HepG2 (cell line): ENCODE measurements around the gene ANKHD1. TPM values are rescaled to one million over a fixed set of nuclear protein-coding genes. Genes with fewer than 3 reads are reported as not detected.

Experiments
- AFF4 ChIP-seq: sonication (generic); formaldehyde crosslinking; IDR thresholded peaks from 2 replicates; pipeline ENCODE4 v1.4.0; 2020; ENCODE audit warnings: missing genetic modification reagents
- AGO2 ChIP-seq: fragments of 200-400 bp; formaldehyde crosslinking; optimal IDR thresholded peaks from 2 replicates; pipeline ENCODE3; 2017; ENCODE audit warnings: mild to moderate bottlenecking, low read depth, low read length, moderate library complexity
- ARNT2 ChIP-seq: sonication (generic); formaldehyde crosslinking; IDR thresholded peaks from 2 replicates; pipeline ENCODE4 v1.8.0; 2022; ENCODE audit warnings: mild to moderate bottlenecking, low read depth, missing genetic modification reagents, moderate library complexity
- CHD4 ChIP-seq: fragments of 200-600 bp; sonication (generic); IDR thresholded peaks from 2 replicates; pipeline ENCODE4 v1.7.0; 2017; ENCODE audit warnings: mild to moderate bottlenecking, low read length, borderline replicate concordance
- GATAD2A ChIP-seq: IDR thresholded peaks from 2 replicates; pipeline ENCODE4 v1.6.1; 2016
- GPBP1L1 ChIP-seq: sonication (generic); formaldehyde crosslinking; IDR thresholded peaks from 2 replicates; pipeline ENCODE4 v1.5.0; 2020; ENCODE audit warnings: mild to moderate bottlenecking, missing genetic modification reagents
- KDM4B ChIP-seq: sonication (generic); formaldehyde crosslinking; IDR thresholded peaks from 2 replicates; pipeline ENCODE4 v1.4.0; 2020; ENCODE audit warnings: missing genetic modification reagents
- KMT2B ChIP-seq: IDR thresholded peaks from 2 replicates; pipeline ENCODE4 v1.6.1; 2016; ENCODE audit warnings: missing genetic modification reagents, missing compliant biosample characterization
- MBNL3 ChIP-seq: fragments of 250-450 bp; sonication (Bioruptor Pico); conservative IDR thresholded peaks from 2 replicates; pipeline ENCODE4 v1.8.0; 2022; ENCODE audit warnings: mild to moderate bottlenecking, inconsistent platforms
- RBM39 ChIP-seq: fragments of 200-400 bp; formaldehyde crosslinking; IDR thresholded peaks from one replicate; pipeline ENCODE4 v1.6.1; 2018; ENCODE audit warnings: antibody characterized with exemption, mild to moderate bottlenecking, low read depth, low read length; ENCODE audit not compliant: poor library complexity, severe bottlenecking
- ZMYM3 ChIP-seq: sonication (generic); formaldehyde crosslinking; IDR thresholded peaks from 2 replicates; pipeline ENCODE4 v1.5.1; 2020; ENCODE audit warnings: mild to moderate bottlenecking, missing genetic modification reagents
- ZNF12 ChIP-seq: sonication (generic); formaldehyde crosslinking; IDR thresholded peaks from 2 replicates; pipeline ENCODE4 v1.5.0; 2020; ENCODE audit warnings: missing genetic modification reagents
- ZNF496 ChIP-seq: sonication (generic); formaldehyde crosslinking; IDR thresholded peaks from 2 replicates; pipeline ENCODE4 v1.8.1; 2023; ENCODE audit warnings: mild to moderate bottlenecking, moderate library complexity, missing genetic modification reagents; ENCODE audit not compliant: insufficient replicate concordance
- ZNF576 ChIP-seq: sonication (generic); formaldehyde crosslinking; IDR thresholded peaks from 2 replicates; pipeline ENCODE4 v1.4.0; 2020; ENCODE audit warnings: mild to moderate bottlenecking, missing genetic modification reagents
- ZNF646 ChIP-seq: sonication (generic); formaldehyde crosslinking; IDR thresholded peaks from 2 replicates; pipeline ENCODE4 v1.9.0; 2021; ENCODE audit warnings: mild to moderate bottlenecking, missing genetic modification reagents
- ZSCAN9 ChIP-seq: IDR thresholded peaks from 2 replicates; pipeline ENCODE4 v1.6.1; 2016; ENCODE audit warnings: borderline replicate concordance
- polyA plus RNA-seq, 8 experiments: library from polyadenylated mRNA; depleted of rRNA in 3 of 8; stranded (reverse) in 7 of 8; unstranded in 1 of 8; fragments of >200 nt; fragmentation: Illumina TruSeq in 4 of 8; extraction: Trizol in 4 of 8; gene quantifications; 2 replicates each; pipeline versions ENCODE4 v1.2.1 to v1.2.3, GENCODE V29; 2011 to 2016; ENCODE audit warnings: low read depth in 4 of 8, missing spikeins in 1 of 8, mixed read lengths in 1 of 8; ENCODE audit not compliant: insufficient read depth in 1 of 8
- total RNA-seq, 5 experiments: library from RNA; depleted of rRNA; stranded (reverse); fragments of >200 nt; fragmentation: Illumina TruSeq; extraction: Trizol; gene quantifications; 2 replicates each; pipeline ENCODE4 v1.2.3, GENCODE V29; 2016; ENCODE audit warnings: low read depth in 1 of 5

Gene ANKHD1
- total and polyA plus RNA-seq, 2 of the 13 experiments (the other 11 are each of a cell fraction or from before 2014, with no cell fraction given): 69.9 to 82.0 TPM

- TF ChIP-seq ZNF646 (CRISPR knock-in tag) (no peak; the same call in 1 of the 2 replicates), ZSCAN9 (CRISPR knock-in tag) (no peak), KMT2B (peak; percentile 19; the same call in 1 of the 2 replicates), ZNF496 (CRISPR knock-in tag) (no peak), ZNF576 (CRISPR knock-in tag) (0 out of 2 replicates have a peak, but pooled peaks have one; percentile 45), CHD4 (no peak), ARNT2 (peak; percentile 56; the same call in 1 of the 2 replicates), ZNF12 (CRISPR knock-in tag) (no peak), KDM4B (CRISPR knock-in tag) (no peak), MBNL3 (CRISPR knock-in tag) (no peak), AGO2 (no peak), AFF4 (CRISPR knock-in tag) (no peak), ZMYM3 (no peak), RBM39 (peak; percentile 55), GATAD2A (CRISPR knock-in tag) (peak; percentile 21; the same call in 1 of the 2 replicates), GPBP1L1 (CRISPR knock-in tag) (no peak)
Measured at GRCh38 chr5:140362875-140363630, 38.6 kb upstream of the ANKHD1 start (continued).
